CD4-positive, alpha-beta T cell treated with Interleukin-21 for 1 hour (primary cell): ENCODE data around the gene PLCG2.
"Not testable (repeated sequence)": the region's sequence is repeated elsewhere in the genome, so short reads cannot be mapped to it uniquely, and the experiment has no call there.

ENCODE experiments used
- DNase-seq: peaks from one replicate; pipeline ENCODE4 v3.0.0-alpha.2; 2020

Gene PLCG2

DNA sequence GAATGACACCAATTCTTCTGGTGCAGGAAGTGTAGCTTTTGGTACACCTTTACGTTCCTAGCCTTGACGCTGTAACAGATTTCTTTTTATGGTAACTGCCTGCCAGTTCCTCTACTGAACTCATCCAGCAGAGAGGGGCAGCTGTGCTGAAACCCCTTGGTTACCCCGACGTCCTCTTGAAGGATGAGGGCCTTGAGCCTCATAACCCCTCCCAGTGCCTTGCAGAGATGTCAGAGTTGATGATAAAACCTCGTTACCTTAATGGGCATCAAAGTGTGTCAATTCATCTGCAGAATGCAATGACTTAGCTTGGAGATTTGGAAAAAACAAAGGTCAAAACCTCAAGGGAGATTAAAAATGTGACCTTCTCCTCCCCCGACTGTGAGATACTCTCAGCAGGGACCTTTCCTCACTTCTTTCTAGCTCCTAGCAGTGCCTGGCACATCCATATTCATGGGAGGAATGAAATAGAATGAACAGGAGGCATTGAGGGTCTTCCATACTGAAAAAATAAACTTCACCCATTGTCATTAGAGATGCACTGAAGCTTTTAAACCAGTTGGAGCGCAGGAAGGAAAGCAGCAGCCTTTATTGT is 163.0 kb downstream of the PLCG2 start:
- no peak for DNase-seq

DNA sequence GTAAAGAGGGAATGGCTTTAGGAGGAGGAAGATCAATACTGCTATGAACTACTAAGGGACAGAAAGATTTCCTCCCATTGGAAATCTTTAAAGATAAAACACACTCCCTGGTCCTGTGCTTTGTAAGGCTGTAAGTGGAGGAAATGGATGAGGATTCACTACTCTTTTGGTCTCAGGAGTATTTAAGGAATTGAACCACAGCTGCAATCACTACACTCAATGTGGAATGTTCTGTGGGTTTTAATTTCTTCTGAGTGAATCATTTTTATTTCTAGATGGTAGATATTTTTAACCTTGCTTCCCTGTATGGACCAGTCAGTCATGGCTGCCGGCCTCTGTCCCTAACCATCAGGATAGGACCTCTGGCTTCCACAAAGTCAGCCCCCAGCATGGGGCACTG is 166.6 kb downstream of the PLCG2 start:
- DNase-seq = no peak

GRCh38 chr16:81946206-81946605 is 167.1 kb downstream of the PLCG2 start:
- no peak for DNase-seq

- no peak for DNase-seq
Observed at GRCh38 chr16:81951564-81951963, 172.5 kb downstream of the PLCG2 start.

DNA sequence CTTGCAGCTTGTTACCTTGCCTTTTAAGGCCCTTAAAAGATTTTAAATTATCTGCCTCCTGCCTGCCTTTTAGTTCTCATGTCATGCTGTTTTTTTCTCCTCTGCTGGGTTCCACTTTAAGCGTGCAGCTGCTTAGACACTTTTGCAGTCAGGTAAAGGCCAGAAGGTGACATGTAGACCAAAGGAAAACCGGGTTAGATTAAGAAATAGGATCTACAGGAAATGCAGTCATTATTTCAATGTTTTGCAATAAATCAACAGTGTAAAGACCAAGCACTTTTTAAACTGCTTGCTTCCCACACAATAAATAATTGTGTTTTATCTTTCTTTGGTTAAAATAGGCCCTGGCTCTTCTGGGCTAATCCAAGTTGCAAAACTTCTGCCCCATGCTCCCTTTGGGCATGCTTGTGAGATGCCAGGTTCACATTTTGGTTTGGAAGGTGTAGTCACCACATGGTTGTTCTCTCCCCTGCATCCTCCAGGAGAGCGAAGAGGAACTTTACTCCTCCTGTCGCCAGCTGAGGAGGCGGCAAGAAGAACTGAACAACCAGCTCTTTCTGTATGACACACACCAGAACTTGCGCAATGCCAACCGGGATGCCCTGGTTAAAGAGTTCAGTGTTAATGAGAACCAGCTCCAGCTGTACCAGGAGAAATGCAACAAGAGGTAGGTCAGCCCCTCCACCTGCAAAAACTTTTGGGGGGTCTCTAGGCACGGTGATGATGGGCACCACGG is 177.3 kb downstream of the PLCG2 start:
- no peak for DNase-seq

DNA sequence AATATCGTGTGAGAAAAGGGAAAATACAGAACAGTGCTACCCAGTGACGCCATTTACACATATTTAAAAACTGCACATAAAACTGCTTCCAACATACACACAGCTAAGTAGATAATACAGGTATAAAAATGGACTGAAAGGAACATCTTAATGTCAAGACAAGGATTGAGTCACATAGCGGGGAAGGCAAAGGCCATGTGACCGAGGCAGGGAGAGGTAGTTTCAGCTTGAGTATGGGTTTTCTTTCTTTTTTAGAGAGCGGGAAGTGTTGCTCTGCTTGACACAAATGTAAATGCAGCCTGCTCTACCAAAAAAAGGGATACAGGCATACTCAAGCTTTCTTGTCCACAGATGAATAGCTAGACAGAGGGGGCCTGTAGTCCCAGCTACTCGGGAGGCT is 185.7 kb downstream of the PLCG2 start:
- no peak for DNase-seq

GRCh38 chr16:81967358-81967757 is 188.3 kb downstream of the PLCG2 start:
- no peak for DNase-seq

DNA sequence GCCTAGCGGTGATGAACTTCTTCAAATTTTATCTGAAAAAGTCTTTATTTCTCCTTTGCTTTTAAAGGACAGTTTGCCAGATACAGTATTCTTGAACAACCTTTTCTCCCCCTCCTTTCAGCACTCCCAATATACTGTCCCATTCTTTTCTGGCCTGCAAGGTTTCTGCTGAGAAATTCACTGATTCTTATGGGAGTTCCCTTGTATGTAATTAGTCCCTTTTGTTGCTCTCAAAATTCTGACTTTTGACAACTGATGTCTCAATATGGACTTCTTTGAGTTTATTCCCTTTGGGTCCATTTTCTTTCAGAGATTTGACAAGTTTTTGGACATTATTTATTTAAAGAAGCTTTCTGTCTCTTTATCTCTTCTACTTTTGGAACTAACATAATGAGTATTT is 192.8 kb downstream of the PLCG2 start:
- DNase-seq = no peak

- DNase-seq = no peak
Observed at GRCh38 chr16:81973737-81974136, 194.6 kb downstream of the PLCG2 start.

DNA sequence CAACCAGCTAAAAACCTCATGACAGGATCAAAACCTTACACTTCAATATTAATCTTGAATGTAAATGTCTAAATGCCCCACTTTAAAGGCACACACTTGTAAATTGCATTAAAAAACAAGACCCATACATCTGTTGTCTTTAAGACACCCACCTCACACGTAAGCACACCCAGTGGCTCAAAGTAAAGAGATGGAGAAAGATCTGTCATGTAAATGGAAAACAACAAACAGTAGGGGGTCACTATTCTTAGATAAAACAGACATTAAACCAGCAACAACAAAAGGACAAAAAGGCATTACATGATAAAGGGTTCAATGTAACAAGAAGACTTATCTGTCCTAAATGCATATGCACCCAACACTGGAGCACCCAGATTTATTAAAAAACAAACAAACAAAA is 196.5 kb downstream of the PLCG2 start:
- DNase-seq = no peak

DNA sequence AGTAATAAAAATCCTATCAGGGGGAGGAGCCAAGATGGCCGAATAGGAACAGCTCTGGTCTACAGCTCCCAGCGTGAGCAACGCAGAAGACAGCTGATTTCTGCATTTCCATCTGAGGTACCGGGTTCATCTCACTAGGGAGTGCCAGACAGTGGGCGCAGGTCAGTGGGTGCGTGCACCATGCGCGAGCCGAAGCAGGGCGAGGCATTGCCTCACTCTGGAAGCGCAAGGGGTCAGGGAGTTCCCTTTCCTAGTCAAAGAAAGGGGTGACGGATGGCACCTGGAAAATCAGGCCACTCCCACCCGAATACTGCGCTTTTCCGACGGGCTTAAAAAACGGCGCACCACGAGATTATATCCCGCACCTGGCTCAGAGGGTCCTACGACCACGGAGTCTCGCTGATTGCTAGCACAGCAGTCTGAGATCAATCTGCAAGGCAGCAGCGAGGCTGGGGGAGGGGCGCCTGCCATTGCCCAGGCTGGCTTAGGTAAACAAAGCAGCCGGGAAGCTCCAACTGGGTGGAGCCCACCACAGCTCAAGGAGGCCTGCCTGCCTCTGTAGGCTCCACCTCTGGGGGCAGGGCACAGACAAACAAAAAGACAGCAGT is 198.3 kb downstream of the PLCG2 start:
- DNase-seq = not testable (repeated sequence)

GRCh38 chr16:81987121-81987520 is 208.0 kb downstream of the PLCG2 start:
- DNase-seq = no peak

GRCh38 chr16:81987706-81988105 is 208.6 kb downstream of the PLCG2 start:
- no peak for DNase-seq

- DNase-seq = no peak
Observed at GRCh38 chr16:81992859-81993258, 213.8 kb downstream of the PLCG2 start.

- no peak for DNase-seq
Observed at GRCh38 chr16:81994485-81994884, 215.4 kb downstream of the PLCG2 start.

DNA sequence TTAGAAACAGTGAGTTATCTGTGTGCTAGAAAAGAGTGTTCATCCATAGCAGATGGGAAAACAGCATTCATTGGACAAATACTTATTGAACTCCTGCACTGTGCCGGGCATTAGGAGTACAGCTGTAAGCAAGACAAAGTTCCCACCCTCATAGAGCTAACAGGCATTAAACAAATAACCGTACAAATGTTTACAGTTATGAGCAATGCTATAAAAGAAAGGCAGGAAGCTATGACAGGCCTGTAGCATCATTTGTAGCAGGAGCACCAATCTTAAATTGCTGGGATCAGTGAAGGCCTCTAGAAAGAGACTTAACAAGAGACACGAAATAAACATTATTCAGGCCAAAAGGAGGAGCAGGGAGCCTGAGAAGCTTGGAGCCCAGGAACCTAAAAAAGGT is 216.6 kb downstream of the PLCG2 start:
- no peak for DNase-seq

DNA sequence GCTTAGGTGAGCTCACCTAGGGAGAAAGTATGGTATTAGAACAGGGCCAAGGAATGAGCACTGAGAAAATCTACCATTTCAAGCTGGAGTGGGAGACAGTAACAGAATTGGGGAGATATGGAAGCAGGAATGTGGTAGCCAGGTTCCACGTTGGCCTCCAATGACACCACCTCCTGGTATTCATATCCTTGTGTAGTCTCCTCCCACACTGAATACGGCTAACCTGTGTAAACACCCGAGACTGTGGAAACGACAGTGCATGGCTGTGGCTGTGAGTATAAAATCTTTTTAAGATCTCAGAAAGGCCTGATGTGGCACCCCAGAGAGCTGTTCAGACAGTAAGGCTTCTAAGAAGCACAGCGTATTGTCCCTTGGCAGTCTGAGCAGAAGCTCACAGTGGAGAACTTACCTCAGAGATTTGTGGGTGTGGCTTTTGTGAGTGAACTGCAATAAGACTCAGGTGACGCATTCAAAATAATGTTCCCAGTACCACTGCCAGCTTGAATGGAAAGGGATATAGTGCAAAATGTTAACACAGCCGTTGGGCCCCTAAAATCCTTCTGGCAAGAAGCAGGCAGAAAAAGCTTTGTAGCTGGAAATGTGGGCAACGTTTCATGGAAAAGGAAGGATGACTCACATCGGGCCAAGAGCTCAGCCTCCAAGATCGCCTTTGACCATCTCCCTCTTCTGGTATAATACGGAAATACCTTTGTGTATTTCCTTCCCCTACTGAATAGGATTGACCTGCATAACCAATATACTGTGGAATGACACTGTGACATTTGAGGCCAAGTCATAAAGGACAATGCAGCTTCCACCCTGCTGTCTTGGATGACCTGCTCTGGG is 217.8 kb downstream of the PLCG2 start:
- no peak for DNase-seq

DNA sequence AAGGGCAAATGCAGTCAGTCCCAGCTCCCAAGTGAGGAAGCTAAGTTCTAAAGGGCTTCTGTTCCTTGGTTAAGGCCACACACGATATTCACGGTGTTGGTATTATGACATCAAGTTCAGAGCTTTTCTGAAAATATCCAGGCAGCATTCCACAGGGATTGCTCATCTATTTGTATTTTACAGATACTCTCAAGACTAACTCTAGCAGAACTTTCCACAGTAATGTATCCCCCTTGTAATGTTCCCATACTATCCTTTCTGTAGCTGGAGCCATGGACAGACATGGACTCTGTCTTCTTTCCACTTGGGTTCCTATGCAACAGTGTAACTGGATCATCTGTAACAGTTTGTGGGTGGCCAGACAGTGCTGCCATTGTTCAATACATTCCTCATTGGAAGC is 218.6 kb downstream of the PLCG2 start:
- no peak for DNase-seq

DNA sequence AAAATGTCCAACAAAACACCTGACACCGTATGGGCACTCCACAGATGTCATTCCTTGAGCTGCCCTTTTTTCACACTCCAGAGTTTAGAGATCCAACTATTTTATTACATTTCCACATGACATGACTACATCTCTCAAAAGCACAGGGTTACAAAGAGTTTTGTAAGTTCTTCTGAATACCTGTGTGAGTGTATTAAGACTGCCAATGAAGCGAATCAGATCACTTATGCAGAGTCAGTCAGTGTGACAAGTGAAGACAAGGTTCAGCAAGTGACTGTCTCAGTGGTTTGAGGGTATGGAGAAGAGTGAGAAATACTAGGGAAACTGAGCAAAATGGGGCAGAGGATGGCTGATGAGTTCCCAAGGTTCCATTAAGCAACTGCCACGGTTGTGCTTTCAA is 223.7 kb downstream of the PLCG2 start:
- no peak for DNase-seq

DNA sequence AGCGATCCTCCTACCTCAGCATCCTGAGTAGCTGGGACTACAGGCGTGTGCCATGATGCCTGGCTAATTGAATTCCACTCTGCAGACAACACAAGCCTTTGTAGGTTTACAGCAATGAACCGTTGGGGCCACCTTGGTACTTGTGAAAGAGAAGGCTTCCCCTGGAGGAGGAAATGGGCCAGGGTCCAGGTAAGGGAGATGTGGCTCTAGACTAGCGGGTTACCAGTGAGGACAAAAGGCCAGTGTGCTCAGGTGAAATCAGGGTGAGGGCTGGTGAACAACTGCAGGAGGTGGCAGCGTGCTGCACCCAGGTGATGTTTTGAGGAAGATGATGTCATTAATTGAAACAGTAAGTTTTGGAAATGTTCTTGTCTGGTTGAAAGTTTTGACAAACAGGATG is 225.5 kb downstream of the PLCG2 start:
- DNase-seq = no peak

DNA sequence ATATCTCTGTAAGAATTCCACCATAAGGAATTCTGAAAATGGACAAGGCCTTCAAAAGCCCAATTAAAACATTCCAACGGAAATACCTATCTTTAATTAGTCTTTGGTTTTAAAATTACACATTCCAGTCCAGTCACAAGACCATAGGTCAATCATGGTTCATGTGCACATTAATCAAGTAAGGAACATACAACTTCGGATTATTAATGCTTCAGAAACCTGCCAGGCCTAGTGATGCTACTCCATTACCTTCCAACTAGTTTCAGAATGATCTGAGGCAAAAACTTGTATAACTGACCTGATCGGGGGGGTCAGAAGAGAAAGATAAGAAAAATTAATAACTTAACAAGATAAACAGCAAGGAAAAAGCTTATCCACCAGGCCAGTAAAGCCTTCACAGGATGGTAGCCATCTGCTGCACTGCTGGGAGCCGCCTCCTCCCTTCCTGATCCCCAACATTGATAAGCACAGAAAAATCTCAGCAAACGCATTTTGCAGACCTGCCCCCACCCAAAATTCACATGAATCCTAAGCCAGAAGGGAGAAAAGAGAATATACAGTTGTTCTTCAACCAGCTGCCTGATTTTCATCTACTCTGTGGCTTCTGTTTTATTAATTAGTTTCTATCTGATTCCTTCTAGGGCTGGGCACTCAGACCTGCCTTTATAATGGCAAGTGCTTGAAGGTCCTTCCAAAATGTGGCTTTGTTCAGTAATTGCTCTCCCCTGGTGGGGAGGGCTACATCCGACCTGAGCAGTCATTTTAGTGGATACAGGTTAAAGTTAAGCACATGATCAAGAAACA is 226.1 kb downstream of the PLCG2 start:
- DNase-seq = no peak

DNA sequence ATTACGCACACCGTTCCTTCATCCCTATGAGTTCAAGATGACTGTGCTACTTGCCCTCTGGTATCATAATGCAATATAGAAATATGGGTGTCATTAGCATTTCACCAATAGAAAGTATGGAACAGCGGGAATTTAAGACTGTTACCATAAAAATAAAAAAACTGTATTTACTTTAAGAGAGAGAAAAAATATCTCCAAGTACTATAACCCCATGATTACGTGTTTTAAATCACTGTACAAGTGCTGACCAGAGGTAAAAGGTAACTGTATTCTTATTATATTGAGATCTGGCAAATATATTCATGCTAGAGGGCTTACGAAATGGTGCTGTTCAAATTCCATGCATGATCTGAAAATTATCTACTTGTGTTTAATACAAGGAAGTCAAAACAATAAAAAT is 226.9 kb downstream of the PLCG2 start:
- DNase-seq = no peak

DNA sequence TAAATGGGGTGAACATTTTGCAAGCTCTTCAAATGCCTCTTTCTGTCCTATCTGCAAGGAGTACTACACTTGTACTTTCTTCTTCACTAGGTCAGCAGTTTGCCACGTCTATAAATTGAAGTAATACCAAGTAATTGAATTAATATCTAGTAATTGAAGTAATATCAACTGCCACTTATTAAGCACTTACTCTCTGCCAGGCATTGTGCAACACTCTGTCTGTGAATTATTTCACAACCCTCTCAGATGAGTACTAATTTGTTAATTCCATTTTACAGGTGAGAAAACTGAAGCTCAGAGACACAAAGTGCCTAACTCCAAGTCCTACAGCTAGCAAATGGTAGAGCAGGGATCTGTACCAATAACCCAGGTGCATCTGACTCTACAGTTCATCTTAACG is 228.1 kb downstream of the PLCG2 start:
- no peak for DNase-seq
